Epidermal melanocyte (primary cell): ENCODE results near the gene STARD10.
"Not testable (repeated sequence)": the region's sequence is repeated elsewhere in the genome, so short reads cannot be mapped to it uniquely, and the experiment has no call there.

Source experiments
- DNase-seq: peaks from one replicate; pipeline ENCODE4 v3.0.0; 2011; ENCODE audit warnings: low spot score; ENCODE audit not compliant: insufficient read length

Gene STARD10

DNA sequence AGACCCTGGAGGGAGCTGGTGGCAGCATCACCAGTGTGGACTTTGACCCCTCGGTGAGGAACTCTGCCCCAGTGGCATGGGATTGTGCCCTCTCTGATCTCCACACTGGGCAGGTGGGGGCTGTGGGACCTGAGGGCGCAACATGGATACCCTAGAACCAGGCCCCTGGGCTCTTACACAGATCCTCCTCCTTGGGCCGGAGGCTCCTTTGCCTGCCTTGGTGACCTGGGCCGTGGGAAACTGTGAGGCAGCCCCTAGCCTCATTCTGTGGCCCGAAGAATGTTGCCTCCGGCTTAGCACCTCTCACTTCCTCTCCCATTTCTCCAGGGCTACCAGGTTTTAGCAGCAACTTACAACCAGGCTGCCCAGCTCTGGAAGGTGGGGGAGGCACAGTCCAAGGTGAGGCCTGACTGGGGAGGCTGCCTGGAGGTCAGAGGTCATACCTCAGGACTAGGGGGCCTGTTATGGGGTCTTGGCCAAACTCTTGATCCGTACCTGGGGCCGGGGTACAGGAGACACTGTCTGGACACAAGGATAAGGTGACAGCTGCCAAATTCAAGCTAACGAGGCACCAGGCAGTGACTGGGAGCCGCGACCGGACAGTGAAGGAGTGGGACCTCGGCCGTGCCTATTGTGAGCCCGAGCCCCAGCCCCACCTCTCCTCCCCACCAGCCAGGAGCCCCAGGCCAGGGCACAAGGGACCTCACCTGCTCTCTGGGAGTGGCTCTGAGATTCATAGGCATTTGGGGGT lies 32.5 kb upstream of the STARD10 start:
- DNase-seq = no peak

DNA sequence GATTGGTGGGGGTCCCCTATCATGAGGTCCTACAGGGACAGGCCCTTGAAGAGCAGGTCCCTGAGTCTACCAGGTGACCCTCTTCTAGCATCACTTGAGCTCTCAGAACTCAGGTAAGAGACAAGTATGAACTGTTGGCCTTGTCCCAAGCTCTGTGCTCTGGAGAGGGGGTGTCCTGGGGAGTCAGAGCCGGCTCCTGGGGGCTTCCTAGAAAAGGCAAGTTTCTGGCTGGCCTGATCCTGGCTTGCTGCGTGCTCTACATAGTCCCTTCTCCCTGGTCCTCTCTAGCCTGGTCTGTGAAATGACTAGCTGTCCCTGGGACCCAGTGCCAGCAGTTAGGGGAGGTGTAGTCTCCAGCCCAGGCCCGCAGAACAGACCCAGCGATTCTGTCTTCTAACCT lies 31.8 kb upstream of the STARD10 start:
- no peak for DNase-seq

DNA sequence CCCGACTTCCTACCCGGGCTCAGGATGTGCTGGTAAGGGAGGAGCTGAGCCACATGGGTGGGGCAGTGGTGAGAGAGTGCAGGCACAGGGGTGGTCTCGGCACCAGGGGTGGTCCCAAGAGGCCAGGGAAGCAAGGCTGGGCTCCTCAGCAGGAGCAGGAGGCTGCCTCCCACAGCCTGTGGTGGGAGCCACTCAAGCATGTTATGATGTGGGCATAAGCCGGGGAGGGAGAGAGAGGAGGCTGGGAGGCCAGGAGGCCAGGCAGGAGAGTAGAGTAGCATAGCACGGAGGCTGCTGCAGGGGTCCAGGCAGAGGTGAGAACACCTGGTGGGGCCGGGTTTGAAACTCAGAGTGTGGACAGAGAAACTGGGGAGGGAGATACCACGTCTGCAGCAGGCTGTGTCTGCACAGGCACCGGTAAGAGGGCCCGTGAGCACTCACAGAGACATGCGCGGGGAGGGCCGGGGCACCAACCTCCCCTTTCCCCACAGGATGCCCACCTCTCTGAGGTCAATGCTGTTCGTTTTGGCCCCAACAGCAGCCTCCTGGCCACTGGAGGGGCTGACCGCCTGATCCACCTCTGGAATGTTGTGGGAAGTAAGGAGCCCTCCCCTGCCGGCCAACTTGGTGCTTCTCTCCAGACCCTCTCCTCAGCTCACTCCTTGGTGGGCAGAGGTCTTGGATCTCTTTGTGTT lies 31.1 kb upstream of the STARD10 start:
- no peak for DNase-seq

DNA sequence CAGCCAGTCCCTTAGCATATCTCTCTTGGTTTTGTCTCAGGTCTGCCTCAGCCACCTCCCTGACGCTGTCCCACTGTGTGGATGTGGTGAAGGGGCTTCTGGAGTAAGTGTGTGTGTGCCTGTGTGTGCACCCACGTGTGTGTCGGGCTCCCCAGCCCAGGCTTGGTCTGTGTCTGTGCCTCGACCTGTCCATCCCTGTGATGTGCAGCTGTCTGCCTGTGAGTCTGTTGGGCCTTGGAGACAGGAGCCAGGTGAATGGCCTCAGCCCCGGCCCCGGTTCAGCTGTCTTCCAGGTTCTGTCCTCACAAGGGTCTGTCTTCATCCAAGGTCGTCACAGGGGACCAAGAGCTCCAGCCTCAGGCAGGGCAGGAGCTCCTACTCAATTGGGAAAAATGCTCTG lies 30.2 kb upstream of the STARD10 start:
- DNase-seq = no peak

DNA sequence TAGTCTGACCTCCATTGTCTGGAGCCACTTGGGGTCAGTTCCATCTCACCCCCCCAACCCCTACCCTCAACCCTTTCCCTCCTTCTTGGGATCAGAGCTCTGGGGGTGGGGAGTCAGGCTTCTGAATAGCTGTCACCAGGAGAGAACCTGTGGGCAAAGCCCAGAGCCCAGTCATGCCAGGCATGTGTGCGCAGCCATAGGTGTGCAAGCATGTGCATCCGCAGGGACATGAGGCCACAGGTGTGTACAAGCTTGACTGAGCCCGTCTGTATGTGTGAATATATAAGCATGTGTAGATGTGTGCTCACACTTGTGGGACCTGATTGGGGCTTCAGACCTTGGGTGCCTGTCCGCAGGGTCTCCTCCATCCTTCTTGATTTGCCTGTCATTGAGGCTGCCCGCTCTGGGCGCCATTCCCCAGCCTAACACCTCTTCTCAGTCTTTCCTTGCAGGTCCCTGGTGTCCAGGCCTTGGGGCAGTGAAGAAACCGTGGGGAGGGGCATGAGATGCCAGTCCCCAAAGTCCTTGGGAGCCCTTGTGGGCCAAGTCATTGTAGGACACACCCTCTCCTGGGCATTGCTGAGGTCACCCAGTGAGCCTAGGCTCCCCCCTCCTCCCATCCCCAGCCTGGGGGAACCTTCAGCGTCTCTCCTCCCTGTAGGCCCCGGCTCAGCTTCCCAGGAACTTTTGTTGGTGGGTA lies 29.4 kb upstream of the STARD10 start:
- DNase-seq = no peak

DNA sequence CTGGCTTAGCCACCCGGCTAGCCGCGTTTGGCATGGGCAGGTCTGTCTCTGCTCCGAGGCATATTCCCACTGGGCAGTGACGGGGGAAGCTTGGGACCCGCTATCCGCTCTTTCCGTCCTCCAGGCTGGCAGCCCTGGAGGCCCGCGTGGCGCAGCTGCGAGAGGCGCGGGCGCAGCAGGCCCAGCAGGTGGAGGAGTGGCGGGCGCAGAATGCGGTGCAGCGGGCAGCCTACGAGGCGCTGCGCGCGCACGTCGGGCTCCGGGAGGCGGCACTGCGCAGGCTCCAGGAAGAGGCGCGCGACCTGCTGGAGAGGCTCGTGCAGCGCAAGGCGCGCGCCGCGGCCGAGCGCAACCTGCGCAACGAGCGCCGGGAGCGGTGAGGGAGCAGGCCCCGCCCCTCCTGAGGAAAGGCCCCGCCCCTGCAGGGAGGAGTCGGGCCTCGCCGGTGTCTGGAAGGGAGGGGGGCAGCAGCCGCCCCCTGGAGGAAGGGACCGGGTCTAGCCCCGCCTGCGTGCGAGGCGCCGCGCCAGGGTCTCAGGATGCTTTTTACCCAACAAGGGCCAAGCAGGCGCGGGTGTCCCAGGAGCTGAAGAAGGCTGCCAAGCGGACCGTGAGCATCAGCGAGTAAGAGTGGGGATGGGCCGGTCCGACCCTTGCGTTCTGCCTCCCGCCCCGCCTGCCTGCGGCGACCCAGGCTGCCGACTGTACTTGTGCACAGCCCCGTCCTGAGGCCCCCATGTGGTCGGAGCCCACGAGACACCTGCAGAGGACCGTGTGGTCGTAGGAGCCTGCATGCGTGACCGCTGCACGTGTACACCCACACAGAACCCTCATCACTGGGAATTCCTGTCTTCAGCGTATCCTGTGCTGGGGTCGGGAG lies 28.3 kb upstream of the STARD10 start:
- DNase-seq = peak; percentile 81

DNA sequence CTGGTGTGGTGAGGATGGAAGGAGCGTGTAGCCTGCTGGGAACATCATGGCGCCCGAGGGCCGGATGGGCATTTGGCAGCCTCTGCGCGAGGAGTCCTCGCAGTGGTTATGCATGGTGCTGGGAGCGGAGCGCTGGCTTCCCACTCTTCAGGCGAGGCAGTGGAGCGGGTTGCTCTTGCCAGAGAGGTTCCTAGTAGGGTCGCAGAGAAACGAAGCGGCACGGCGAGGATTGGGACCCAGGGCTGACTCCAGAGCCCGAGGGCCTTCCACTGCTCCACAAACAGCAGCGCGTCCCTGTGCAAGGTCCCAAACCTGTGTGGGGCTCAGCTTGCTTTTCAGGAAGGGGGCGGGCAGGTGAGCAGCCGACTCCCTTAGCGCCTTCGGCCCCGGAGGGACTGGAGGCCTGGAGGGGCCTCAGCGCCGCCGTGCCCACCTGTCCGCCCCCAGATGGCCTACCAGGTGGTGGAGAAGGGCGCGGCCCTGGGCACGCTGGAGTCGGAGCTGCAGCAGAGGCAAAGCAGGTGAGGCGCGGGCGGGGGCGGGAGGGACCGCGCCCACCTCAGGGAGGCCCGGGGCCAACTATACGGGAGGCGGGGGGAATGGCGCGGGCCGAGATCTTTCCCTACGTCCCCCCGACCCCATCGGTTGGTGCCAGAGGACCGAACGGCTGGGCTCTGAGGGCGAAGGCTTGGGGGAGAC lies 27.5 kb upstream of the STARD10 start:
- no peak for DNase-seq

DNA sequence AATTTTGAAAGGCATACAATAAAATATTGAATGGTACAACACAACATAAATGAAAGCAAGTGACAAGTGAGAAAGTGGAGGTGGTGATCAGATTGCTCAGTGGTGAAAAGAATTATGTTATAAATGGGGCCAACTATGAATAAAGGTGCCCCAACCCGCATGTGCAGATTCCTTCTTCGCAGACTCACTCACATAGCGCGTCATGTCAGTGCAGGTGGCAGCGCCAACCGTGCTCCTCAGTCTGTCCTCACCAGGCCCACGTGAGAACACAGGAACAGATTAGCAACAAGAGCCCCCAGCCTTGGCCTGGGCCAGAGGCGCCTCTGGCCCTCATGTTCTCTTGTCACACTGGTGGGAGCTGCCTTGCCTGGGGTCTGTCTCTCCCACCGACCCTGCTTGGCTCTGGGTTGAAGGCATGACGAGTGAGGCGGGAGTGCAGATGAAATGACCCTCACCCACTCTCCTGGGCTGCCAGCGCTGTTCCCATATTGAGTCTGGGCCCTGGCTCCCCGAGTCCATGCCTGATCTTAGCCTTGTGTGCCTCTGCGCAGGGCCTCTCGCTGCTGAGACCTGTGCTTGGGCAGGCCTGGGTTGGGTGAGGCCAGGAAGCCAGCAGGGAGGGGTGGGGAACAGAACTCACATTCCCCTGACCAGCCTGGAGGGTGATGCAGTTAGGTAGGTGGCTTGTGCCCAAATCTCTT lies 26.7 kb upstream of the STARD10 start:
- DNase-seq = no peak

DNA sequence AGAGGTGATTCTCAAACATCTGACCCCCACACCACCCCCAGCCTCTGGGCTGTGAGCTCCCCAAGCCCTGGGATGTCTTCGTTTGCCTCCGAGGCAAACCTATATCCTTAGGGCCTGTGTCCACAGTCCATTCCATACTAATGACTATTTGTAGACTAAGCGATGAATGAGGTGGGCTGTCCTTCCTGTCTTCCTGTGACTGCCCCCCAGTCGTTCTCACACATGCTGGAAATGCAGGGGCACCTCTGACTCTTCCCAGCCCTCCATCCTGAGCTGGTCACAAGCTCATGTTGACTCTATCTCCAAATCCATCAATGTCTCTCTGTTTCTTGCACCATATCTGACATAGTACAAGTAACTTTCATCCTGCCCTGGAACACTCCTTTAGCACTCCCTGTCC lies 25.1 kb upstream of the STARD10 start:
- no peak for DNase-seq

DNA sequence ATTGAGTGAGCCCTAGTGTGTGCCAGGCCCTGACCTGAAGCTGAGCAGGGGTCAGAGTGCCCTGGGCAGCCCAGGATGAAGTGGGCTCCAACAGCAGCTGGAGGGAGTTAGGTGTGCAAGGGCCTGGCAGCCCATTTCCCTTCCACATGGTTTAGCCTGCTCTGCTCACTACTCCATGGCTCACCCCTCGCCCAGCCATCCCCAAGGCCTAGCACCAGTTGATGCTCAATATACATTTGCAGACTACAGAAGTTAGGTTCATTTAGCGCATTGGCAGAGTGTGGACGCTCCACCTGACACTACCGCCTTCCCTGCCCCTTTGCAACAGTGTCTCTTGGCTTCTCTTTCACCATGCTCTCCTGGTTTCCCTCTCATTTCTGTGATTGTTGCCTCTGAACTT lies 24.1 kb upstream of the STARD10 start:
- DNase-seq = no peak

DNA sequence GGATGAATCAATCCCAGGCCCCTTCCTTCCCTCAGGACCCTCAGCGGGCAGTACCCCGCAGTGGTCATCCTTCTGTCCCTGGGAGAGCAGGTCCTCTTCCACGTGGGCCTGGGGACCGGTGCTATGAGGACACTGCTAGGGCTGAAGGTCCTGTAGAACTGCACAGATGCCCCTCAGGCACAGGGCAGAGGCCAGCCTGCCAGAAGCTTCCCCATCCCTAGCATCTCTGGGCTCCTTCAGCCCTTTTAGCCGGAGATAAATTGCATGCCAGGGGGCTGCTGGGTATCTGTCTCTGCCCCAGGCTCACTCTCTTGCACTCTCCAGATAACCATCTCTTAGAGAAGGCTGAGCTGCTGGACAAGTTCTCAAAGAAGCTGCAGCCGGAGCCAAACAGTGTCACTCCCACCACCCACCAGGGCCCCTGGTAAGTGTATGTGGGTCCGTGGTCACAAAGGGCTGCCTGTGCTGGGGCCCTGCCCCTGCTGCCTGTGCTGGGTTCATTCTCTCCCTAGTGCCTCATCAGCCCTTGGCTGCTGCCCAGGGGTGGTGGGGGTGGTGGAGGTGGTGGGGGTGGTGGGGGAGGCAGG lies 22.6 kb upstream of the STARD10 start:
- DNase-seq = no peak

DNA sequence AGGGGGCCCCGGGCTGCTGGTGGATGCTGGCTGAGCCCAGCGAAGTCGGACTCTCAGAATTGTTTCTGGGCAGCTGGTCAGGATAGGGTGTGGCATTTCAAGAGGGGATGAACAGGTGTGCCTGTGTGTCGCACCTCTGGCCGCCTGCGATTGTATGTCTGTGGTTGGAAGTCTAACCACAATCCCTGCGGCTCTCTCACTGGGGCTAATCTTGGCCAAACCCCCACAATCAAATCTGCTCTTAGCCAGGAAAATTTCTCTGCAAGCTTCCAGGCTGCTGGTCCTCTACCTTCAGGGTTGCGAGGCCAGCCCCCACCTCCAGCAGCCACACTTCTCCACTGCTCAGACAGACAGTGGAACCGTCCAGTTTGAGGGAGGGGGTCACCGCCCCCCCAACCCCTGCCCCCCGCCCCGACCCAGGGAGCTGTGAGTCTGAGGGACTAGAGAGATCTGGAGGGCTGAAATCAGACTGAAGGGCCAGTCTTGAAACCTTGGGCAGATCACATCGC lies 21.3 kb upstream of the STARD10 start:
- DNase-seq = no peak

DNA sequence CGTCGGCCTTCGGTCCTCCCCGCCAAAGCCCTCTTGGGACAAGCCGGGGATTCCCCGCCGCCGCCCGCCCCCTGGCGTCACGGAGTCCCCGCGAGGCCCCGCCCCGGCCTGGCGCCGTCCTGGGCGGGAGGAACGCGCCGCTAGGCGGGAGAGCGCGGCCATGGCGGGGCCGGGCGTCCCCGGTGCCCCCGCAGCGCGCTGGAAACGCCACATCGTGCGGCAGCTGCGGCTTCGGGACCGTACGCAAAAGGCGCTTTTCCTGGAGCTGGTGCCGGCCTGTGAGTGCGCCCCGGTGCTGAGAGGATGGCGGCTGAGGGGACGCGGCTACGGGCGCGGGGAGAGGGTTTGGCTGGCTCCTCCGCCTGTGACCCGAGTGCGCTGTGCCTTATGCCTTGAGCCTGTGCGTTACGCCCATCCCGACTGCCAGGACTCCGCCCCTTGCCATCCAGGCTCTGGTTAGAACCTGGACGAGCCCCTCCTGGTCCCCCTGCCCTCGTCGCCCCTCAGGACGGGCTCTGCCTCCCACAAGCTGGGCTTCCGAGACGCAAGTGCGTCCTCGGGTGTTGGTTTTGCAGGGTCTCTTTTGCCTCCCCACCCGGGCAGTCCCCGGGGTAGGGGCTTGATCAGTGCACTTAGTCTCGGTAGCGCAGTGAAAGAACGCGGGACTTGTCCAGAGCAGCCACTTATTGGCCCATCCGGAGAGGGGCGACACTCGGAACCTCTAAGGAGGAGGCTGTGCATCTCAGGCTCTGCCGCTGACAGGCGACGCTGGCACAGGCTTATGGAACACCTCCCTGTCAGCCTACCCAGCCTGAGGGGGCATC lies 20.7 kb upstream of the STARD10 start, which contains the start of gene ATG16L2:
TSS of gene ATG16L2 (plus strand) at position 126 of the 824 bp plus-strand sequence. CDS start at position 161, 35 bp downstream.
- DNase-seq = peak; percentile 94

DNA sequence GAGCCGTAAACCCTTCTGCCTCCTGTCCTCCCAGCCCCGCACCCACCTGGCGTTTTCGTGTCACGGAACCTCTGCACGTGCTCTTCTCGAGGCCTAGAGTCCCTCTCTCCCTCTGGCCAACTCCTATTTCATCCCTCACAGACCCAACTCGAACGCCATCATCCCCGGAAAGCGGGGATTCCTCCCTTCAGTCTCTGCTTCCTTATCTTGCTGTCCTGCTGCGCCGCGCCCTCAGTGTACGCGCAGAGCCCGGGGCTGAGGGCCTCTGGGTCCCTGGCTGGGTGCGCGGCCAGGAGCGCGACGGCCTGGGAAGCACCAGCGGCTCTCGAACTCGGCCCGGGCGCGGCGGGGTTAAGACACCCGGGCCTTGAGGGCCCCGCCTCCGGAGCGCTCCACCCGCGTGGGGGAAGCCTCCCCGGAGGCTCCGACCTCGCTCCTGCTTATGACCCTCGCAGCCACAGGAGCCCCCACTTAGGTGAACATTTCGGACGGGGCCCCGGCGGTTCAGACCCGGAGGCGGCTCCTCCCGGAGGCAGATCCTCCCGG lies 20.0 kb upstream of the STARD10 start:
- peak; percentile 82 for DNase-seq

DNA sequence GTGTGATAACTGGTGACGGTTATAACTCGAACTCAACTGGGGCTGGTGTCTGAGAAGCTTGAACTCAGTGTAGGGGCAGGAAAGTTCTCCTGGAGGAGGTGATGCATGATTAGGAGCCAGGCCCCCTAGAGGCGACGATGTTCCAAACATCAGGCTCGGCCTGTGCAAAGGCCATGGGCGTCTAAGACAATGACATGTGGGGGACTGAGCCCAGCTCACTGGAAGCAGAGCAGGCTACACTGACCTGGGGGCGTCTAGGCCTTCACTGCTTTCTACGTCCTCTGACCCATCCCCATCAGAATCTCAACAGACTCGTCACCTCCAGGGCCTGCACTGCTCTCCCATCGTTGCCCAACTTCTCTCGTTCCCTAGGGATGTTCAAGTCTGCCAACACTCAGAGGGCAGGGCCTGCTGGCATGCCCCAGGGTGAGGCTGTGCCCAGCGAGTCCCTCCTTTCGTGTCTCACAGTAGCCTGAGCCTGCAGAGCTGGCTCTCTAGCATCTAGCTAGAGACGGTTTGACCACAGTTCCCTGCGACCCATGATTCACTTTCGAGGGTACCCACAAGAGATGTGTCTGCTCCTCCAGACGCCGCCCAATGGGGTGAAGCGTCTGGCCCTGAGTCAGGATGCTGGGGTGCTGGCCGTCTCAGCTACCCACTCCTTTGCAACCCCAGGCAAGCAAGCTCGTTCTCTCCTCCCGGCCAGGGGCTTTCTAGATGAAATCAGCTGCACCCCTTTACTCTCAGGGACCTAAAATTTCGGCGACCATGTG lies 19.3 kb upstream of the STARD10 start:
- DNase-seq = peak; percentile 64

DNA sequence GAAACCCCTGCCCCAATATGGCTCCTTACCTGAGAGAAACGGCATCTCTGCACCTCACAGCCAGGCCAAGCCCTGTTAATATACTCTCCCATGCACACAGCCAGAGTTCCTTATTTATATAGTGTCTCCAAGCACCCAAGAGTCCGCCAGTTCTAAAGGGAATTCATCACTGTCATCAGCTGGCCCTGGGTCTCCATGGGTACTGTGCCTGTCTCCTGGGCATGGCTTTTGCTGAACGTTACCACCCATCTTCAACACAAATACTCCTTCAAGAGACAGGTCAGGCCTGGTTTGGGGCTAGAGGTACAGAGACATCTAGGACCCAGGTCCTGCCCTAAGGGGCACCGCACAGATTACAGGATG lies 18.7 kb upstream of the STARD10 start:
- DNase-seq = no peak

DNA sequence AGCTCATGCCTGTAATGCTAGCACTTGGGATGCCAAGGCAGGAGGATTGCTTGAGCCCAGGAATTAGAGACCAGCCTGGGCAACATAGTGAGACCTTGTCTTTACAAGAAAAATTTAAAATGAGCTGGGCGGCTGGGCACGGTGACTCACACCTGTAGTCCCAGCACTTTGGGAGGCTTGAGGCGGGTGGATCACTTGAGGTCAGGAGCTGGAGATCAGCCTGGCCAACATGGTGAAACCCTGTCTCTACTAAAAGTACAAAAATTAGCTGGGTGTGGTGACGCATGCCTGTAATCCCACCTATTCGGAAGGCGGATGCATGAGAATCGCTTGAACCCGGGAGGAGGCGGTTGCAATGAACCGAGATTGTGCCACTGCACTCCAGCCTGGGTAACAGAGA lies 17.8 kb upstream of the STARD10 start:
- not testable (repeated sequence) for DNase-seq

DNA sequence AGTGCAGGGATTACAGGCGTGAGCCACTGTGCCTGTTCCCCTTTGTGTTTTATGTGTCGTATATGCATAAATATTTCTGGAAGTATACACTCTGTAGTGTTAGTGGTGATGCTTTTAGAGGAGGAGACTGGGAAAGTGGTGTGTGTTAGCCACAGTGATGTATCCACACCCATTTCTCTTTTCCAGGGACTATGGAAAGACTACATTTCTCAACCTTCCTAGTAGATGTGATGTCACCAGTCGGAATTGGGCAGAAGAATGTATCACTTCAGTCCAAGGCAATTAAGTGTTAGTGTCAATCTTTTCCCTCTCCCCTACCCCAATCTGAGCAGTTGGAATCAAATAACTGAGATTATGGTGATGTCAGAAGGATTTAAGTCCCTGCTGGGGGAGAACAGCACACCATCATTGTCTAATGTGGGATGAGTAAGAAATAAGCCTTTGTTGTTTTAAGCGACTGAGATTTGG lies 14.5 kb upstream of the STARD10 start:
- no peak for DNase-seq
